ENCODE data around the gene CLCN3. TPM values are rescaled to one million over a fixed set of nuclear protein-coding genes. Genes with fewer than 3 reads are reported as not detected.
"Not testable (repeated sequence)": the region's sequence is repeated elsewhere in the genome, so short reads cannot be mapped to it uniquely, and the experiment has no call there.

CLCN3 gene
- 17.4 TPM for total RNA-seq (2013)
- polyA plus RNA-seq (1 to 10 TPM; 5.3 to 7.8 (median 5.4) TPM), polyA minus RNA-seq (6.5 and 8.5 TPM in 2 replicates), total RNA-seq (14.7 to 89.2 (median 63.9) reads per million in 11 experiments)

DNA sequence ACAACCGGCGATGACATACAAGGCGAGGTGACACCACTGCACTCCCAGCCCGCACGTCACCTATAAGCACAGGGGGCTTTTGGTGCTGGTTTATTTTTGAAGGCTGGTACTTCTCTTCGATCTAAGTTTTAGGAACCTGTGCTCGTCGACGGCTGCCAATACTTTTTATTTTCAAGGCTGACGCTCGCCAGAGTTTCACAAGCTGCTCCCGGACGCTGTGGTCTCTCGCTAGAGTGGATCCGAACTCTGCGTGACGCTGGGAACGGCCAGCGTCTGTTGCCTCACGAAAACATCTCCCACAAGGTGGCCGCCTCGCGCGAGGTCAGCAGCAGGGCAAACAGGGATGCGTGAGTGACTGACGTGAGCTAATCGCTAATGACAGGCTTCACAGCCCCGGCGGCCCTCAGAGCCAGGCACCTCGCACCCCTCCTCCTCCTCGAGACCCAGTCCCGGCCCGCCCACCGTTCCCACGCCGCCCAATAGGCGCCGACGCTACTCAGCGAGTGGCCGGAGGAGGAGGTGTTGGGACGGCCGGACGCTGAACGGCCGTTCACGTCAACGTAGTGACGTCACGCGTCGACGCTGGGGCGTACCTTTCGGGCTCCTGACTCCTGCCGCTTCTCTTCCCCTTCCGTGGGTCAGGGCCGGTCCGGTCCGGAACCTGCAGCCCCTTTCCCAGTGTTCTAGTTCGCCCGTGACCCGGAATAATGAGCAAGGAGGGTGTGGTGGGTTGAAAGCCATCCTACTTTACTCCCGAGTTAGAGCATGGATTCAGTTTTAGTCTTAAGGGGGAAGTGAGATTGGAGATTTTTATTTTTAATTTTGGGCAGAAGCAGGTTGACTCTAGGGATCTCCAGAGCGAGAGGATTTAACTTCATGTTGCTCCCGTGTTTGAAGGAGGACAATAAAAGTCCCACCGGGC is at the start of gene CLCN3:
CLCN3 (plus strand) TSS at position 621 of the 922 bp plus-strand sequence. CDS start 15,351 bp downstream, outside the sequence.
- Histone ChIP-seq H2AFZ (ENCODE audit: insufficient read depth, low read depth, low read length, poor library complexity, severe bottlenecking) (peak within 1 kb of the TSS; percentile 32), H3K36me3 (replicated peaks in 1 of 2; ENCODE audit: control insufficient read depth in 1 of 2, insufficient read depth in 2 of 2, low read length in 2 of 2) (no peaks in the 10 kb centered on the region), H3K27me3 (ENCODE audit: control insufficient read depth in 2 of 2, insufficient read depth in 2 of 2, low read length in 2 of 2) (no peaks in the 10 kb centered on the region), H3K27ac (ENCODE audit: low read depth in 1 of 2, low read length in 2 of 2) (peak within 1 kb of the TSS; percentile 99), H3K9ac (ENCODE audit: insufficient read depth, low read length, poor library complexity, severe bottlenecking) (peak within 1 kb of the TSS; percentile 90), H3K4me2 (replicated peaks; ENCODE audit: extremely low read depth, low read length, poor library complexity, severe bottlenecking) (peak within 1 kb of the TSS; percentile 92), H3K4me1 (ENCODE audit: control insufficient read depth in 1 of 2, insufficient read depth in 2 of 2, low read length in 2 of 2) (peaks cover 28% of the 10 kb centered on the region in 2 donors), H3K4me3 (replicated peaks in 1 of 3; ENCODE audit: low read depth in 2 of 3, low read length in 3 of 3) (peak within 1 kb of the TSS; percentile 60 to 95 (median 84)), H4K20me1 (ENCODE audit: insufficient read depth, low read length) (no peaks in the 10 kb centered on the region), H3K9me3 (replicated peaks in 1 of 2; ENCODE audit: control insufficient read depth in 1 of 2, insufficient read depth in 1 of 2, low read length in 2 of 2) (no peaks in the 10 kb centered on the region), H3K79me2 (ENCODE audit: insufficient read depth, low read length) (peaks cover 45% of the 10 kb centered on the region)
- intact Hi-C loops (cut with micrococcal nuclease) = loop anchor here (5.0 to 10.0 kb wide), 3 partner anchors 37 to 405 kb away; partner anchors contain the start of genes HPF1 (in 1 of the 2) and MFAP3L (in 1 of the 2)
- Mint-ChIP-seq H3K9me3 (no peaks in the 10 kb centered on the region), H3K4me3 (peak within 1 kb of the TSS; percentile 92 to 99), H3K36me3 (peaks cover 6% of the 10 kb centered on the region in 2 donors), H3K27me3 (ENCODE audit: low read depth in 3 of 3) (peaks cover 0 to 9% (median 6%) of the 10 kb centered on the region in 3 donors), H3K4me1 (peaks cover 32% of the 10 kb centered on the region), H3K27ac (peak within 1 kb of the TSS; percentile 100)
- TF ChIP-seq, protein P1, sequence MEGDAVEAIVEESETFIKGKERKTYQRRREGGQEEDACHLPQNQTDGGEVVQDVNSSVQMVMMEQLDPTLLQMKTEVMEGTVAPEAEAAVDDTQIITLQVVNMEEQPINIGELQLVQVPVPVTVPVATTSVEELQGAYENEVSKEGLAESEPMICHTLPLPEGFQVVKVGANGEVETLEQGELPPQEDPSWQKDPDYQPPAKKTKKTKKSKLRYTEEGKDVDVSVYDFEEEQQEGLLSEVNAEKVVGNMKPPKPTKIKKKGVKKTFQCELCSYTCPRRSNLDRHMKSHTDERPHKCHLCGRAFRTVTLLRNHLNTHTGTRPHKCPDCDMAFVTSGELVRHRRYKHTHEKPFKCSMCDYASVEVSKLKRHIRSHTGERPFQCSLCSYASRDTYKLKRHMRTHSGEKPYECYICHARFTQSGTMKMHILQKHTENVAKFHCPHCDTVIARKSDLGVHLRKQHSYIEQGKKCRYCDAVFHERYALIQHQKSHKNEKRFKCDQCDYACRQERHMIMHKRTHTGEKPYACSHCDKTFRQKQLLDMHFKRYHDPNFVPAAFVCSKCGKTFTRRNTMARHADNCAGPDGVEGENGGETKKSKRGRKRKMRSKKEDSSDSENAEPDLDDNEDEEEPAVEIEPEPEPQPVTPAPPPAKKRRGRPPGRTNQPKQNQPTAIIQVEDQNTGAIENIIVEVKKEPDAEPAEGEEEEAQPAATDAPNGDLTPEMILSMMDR (IDR thresholded peaks at IDR 0.05) = peak; percentile 3
- under 1% methylated on average over 41 of the region's 67 CpGs for WGBS (ENCODE audit: insufficient coverage)
- peak; percentile 99 to 100 (median 100) for DNase-seq

DNA sequence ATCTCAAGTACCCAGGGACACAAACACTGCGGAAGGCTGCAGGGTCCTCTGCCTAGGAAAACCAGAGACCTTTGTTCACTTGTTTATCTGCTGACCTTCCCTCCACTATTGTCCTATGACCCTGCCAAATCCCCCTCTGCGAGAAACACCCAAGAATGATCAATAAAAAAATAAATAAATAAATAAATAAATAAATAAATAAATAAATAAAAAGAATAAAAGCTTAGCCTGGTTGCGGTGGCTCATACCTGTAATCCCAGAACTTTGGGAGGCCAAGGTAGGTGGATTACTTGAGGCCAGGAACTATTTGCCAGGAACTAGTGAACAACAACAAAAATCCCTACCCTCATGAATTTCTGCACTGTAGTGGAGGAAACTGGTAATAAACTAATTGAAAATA is 49.4 kb upstream of the CLCN3 start:
- H3K9me3 Mint-ChIP-seq; H3K4me3 ChIP-seq (replicated peaks in 1 of 3; ENCODE audit: low read depth in 2 of 3, low read length in 3 of 3): not testable (repeated sequence)

More for the DNA sequence above, 49.4 kb upstream of the CLCN3 start:
- H3K27ac Mint-ChIP-seq; H3K4me3 Mint-ChIP-seq; H3K79me2 ChIP-seq (ENCODE audit: insufficient read depth, low read length); H3K27ac ChIP-seq (ENCODE audit: low read depth in 1 of 2, low read length in 2 of 2); H3K27me3 ChIP-seq (ENCODE audit: control insufficient read depth in 2 of 2, insufficient read depth in 2 of 2, low read length in 2 of 2); H3K27me3 Mint-ChIP-seq (ENCODE audit: low read depth in 3 of 3); H4K20me1 ChIP-seq (ENCODE audit: insufficient read depth, low read length); H3K9ac ChIP-seq (ENCODE audit: insufficient read depth, low read length, poor library complexity, severe bottlenecking); H3K9me3 ChIP-seq (replicated peaks in 1 of 2; ENCODE audit: control insufficient read depth in 1 of 2, insufficient read depth in 1 of 2, low read length in 2 of 2); H3K4me2 ChIP-seq (replicated peaks; ENCODE audit: extremely low read depth, low read length, poor library complexity, severe bottlenecking); intact Hi-C loops (cut with micrococcal nuclease); H3K4me1 ChIP-seq (ENCODE audit: control insufficient read depth in 1 of 2, insufficient read depth in 2 of 2, low read length in 2 of 2); DNase-seq; H3K4me1 Mint-ChIP-seq; H2AFZ ChIP-seq (ENCODE audit: insufficient read depth, low read depth, low read length, poor library complexity, severe bottlenecking): not testable (repeated sequence)
- no CpG with 5 or more reads among the region's 3 CpGs for WGBS (ENCODE audit: insufficient coverage)
- peaks cover 6 to 25% of the 10 kb centered on the region in 2 donors for H3K36me3 ChIP-seq (replicated peaks in 1 of 2; ENCODE audit: control insufficient read depth in 1 of 2, insufficient read depth in 2 of 2, low read length in 2 of 2)
- peaks cover 31 to 35% of the 10 kb centered on the region in 2 donors for H3K36me3 Mint-ChIP-seq

All from CD14-positive monocyte (primary cell).